Frontal cortex (tissue), 4 donors: ENCODE results near the gene MYH16. TPM values are rescaled to one million over a fixed set of nuclear protein-coding genes. Genes with fewer than 3 reads are reported as not detected.
"Not testable (repeated sequence)": the region's sequence is repeated elsewhere in the genome, so short reads cannot be mapped to it uniquely, and the experiment has no call there.

Source experiments
- DNase-seq, 2 donors: peaks; one replicate each; pipeline ENCODE4 v3.0.0; 2012; ENCODE audit warnings: low spot score in 2 of 2
- FAIRE-seq: peaks from 2 replicates; lab custom pipeline; 2012; peaks lifted over from hg19 to GRCh38; lab: Jason Lieb, UNC
- total RNA-seq: library from RNA; depleted of rRNA; stranded (reverse); fragments of >200 nt; gene quantifications from one replicate; pipeline ENCODE4 v1.2.3, GENCODE V29; 2014
- donor health status: control.
- donor health status: control.
- donor health status: control.

MYH16 gene
- total RNA-seq, 1 donor from 2014 or later: not detected

DNA sequence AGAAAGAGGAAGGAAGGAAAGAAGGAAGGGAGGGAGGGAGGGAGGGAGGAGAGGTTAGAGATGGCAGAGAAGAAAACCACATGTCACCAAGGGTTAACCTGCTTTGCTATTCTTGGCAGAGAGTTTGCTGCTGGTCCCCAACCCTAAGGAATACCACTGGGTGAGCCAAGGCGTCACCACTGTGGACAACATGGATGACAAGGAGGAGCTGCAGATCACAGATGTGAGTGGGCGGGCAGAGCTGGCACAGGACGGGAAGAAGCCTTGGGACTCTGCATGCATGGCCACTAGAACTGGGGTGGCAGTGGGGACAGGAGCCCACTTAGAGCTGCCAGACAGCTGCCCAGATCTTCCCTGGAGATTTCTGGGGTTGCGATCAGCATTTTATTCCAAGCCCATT lies 17.2 kb upstream of the MYH16 start:
- DNase-seq (peak in 1 of 2 donors; percentile 30), FAIRE-seq (no peak)

DNA sequence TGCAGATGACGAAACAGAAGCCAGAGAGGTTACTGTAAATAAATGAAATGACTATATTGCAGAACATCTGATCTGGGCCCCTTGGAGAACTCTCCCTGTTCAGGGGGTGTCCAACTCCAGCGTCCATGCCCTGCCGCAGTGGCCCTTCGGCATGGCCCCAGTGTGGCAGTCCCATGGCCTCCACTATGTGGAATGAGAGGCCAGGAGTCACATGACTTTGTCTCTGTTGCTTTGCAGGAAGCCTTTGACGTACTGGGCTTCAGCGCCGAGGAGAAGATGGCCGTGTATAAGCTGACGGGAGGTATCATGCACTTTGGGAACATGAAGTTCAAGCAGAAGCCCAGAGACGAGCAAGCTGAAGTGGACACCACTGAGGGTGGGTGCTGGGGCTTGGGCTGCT lies 15.6 kb upstream of the MYH16 start:
- no peak for DNase-seq
- FAIRE-seq: no peak

DNA sequence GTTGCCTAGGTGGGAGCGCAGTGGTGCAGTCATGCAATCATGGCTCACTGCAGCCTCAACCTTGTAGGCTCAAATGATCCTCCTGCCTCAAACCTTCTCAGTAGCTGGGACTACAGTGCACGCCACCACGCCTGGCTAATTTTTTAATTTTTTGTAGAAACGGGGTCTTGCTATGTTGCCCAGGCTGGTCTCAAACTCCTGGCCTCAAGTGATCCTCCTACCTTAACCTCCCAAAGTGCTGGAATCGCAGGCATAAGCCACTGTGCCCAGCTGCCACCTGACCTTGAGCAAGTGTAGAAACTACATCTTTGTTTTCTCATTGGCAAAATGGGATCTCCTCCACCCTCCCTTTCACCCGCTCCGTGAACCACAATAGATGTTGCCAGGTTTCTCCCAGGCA lies 15.0 kb upstream of the MYH16 start:
- FAIRE-seq: no peak

DNA sequence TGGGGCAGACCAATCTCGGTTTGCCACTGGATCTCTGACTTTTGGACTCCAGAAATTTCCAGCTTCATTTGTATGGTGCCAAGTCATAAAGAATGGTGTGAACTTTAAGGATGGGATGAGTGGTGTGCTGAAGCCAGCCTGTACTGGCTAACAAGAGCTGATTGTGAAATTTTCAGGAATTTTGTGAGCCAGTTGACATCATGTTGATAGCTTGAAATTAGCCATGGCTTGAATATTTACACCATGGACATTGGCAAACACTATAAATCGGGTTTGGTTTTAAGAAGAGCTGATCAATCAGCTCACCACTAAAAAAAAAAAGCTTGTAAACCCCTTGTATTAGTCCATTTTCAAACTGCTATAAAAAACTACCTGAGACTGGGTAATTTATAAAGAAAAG lies 14.1 kb upstream of the MYH16 start:
- no peak for FAIRE-seq

More for the DNA sequence above, 15.0 kb upstream of the MYH16 start:
- DNase-seq: no peak

DNA sequence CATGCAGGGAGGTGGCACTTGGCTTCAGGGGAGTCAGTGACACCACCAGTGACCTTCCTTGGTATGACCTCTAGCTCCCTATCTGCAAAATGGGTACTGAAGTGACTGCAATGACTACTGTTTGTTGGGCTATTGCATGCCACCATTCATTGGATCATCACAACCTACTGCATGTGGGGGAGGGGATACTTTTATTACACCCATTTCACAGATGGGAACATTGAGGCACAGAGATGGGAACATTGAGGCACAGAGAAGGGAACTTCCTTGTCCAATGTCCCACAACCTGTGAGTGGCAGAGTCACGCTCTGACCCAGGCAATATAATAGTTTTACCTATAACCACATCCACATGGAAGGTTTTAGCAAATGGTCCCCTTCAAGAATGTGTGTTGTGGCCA lies 12.2 kb upstream of the MYH16 start:
- no peak for DNase-seq
- no peak for FAIRE-seq

More for the DNA sequence above, 14.1 kb upstream of the MYH16 start:
- DNase-seq: no peak

DNA sequence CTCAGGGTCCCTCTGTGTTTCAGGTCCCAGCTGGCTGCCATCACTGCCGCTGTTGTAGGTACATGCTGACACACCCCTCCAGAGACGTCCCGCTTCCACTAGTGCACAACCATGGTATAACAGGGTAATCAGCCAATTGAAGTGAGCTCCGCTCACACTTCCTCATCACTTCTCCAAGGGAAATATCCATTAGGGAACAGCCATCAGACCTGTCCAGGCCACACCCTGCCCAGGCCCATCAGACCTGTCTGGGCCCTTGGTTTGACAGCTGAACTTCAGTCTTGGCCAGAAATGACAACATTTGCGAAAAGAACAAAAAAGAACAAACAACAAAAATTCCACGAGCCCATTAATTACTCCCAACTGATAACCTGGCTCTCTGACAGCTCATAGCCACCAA lies 11.0 kb upstream of the MYH16 start:
- FAIRE-seq: no peak
- no peak for DNase-seq

DNA sequence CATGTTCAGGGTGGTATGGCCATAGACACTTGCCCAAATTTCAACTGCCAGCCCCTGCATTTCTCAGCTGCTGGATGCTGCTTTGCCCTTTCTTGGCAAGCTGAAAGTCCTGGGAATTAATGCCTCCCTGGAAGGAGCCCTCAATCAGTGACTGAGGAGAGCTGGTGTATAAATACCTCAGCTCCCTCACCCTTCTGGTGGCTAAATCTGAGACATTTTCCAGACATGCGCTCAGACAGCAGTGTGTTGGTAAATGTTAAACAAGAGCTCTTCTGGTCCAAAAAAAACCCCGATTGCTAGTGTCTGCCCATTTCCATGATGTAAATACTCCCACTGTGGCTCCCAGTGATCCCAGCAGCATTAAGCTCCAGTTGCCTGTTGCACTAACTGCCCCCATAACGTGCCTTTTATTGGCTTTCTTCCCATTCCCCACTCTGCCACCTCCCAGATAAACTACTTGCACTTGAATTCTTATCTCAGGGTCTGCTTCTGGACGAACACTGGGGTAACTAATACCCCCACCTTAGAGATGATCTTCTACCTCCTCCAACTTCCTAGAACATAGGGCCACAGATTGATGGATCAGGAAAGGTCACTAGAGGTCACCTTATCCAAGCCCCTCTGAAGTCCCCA lies 6.7 kb upstream of the MYH16 start:
- no peak for DNase-seq

DNA sequence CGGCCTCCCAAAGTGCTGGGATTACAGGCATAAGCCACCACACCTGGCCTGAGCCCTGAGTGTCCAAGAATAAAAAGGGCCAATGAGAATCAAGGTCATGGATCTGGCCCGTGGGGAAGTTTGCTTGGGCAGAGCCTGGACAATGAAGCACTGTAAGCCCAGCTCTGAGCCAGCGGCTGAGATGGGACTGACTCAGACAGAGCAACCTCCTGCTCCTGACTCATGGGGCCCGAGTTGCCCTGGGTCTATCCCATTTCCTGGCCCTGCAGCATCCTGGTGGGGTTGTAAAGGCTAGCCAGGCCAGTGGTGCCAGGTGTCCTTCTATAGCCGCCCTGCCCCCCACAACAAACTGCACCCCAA lies 5.2 kb upstream of the MYH16 start:
- FAIRE-seq: no peak

More for the DNA sequence above, 6.7 kb upstream of the MYH16 start:
- FAIRE-seq: no peak

DNA sequence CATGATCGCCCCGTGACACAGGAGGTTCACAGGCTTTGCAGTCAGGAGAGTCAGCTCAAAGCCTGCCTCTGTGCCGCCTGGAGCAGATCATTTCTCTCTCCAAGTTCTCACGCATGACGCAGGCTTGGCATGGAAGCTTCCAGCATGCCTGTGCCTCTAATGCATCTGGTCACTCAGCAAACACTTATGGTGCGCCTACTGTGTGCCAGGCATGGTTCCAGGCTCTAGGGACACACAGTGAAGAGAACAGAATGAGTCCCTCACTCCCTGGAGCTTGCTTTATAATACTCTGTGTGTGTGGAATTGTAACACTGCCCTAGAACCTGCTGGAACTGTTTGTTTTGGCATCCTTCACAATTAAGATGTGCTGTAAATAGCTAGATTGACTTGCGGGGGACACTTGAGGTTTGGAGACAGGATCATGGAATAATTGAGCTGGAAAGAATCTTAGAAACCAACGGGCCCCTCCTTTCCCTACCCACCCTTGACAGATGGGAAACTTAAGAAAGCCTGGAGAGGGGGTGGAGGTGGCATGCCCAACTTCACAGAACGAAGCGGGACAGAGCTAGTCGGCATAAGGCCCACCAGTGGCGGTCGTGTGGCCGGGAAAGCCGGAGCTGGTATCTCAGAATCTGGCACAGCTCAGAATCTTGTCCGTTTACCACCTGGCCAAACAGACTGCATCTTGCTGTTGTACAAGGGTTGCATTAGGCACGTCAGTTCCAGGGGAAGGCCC lies 4.6 kb upstream of the MYH16 start:
- peak in 1 of 2 donors; percentile 50 for DNase-seq
- no peak for FAIRE-seq

More for the DNA sequence above, 5.2 kb upstream of the MYH16 start:
- no peak for DNase-seq

DNA sequence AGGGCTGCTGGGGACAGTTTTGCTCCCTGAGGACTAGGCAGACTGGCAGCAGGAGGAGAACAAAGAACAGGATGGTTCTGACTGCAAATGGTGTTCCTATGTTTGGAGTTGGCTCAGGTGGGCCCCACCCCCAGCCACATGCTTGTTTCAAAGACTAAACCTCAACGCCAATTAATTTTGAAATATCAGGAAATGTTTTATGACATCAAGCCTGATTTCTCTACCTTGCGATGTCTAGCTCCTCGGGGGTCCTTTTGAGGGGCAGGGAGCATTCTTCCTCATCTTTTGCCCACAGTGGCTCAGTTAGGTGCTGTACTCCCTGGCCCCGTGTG lies 4.1 kb upstream of the MYH16 start:
- FAIRE-seq (no peak), DNase-seq (no peak)

DNA sequence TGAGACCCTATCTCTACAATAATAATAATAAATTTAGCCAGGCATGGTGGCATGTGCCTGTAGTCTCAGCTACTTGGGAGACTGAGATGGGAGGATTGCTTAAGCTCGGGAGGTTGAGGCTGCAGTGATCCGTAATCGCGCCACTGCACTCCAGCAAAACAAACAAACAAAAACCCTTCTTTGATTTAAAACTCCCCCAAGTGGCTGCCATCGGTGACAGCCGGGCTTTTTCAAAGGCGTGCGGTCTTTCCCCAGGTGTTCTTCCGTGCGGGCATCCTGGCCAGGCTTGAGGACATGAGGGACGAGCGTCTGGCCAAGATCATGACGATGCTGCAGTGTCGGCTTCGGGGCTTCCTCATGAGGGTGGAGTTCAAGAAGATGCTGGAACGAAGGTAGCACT lies 1.9 kb upstream of the MYH16 start:
- FAIRE-seq: no peak
- DNase-seq: no peak

DNA sequence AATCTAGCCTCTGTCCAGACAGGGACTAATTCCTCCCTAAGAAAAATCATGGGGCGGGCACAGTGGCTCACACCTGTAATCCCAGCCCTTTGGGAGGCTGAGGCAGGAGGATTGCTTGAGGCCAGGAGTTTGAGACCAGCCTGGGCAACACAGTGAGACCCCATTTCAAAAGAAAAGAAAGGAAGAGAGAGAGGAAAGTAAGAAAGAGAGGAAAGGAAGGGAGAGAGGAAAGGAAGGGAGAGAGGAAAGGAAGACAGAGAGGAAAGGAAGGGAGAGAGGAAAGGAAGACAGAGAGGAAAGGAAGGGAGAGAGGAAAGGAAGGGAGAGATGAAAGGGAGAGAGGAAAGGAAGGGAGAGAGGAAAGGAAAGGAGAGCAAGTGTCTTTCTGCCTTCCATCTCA lies 922 bp downstream of the MYH16 start:
- FAIRE-seq: not testable (repeated sequence)

DNA sequence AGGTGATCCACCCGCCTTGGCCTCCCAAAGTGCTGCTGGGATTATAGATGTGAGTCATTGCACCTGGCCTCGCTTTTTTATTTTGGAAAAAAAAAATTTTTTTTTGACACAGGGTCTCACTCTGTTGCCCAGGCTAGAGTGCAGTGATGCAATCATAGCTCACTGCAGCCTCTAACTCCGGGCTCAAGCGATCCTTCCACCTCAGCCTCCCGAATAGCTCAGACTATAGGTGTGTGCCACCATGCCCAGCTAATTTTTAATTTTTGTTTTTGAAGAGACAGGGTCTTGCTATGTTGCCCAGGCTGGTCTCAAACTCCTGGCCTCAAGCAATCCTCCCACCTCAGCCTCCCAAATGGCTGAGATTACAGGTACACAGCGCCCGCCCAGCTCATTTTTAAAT lies 2.3 kb downstream of the MYH16 start:
- not testable (repeated sequence) for FAIRE-seq

More for the DNA sequence above, 922 bp downstream of the MYH16 start:
- DNase-seq: not testable (repeated sequence)

DNA sequence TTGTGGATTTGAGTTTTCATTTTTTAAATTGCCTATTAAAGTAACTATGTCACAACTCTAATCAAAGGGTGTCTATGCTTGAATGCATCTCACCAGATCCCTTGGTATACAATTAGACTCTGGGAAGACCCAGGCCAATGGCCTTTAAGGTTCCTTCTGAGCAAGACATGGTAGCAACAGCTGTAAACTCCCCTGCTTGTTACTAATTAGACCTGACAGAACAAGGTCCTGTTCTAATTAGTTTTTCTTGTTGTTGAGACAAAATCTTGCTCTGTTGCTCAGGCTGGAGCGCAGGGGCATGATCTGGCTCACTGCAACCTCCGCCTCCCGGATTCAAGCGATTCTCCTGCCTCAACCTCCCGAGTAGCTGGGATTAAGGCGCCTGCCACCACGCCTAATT lies 2.9 kb downstream of the MYH16 start:
- FAIRE-seq (no peak), DNase-seq (no peak)

More for the DNA sequence above, 2.3 kb downstream of the MYH16 start:
- DNase-seq: not testable (repeated sequence)

DNA sequence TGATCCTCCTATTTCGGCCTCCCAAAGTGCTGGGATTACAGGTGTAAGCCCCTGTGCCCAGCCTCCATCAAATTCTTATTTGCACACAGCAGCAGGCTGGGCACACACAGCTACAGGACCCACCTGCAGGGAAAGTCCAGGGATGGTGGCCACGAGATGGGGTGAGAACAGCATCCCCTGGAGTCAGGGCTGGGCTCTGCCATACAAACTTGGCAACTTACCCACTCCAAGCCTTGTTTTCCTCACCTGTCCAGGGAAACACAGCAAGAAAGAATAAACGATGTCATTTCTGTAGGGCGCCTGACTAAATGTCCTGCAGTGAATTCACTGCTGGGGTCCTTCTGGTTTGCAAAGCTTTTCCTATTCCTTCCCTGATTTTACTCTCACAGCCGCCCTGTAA lies 5.5 kb downstream of the MYH16 start:
- FAIRE-seq: no peak

DNA sequence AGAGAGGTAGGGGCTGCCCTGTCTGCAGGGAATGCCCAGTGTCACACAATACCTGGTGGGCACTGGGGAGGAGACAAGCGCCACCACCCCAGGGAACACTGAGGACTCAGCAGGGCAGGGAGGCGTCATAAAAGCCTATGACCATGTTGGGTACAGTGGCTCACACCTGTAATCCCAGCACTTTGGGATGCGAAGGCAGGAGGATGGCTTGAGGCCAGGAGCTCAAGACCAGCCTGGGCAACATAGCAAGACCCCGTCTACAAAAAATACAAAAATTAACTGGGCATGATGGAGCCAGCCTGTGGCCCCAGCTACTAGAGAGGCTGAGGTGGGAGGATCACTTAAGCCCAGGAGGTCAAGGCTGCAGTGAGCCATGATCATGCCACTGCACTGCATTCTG lies 11.5 kb downstream of the MYH16 start:
- DNase-seq, FAIRE-seq: not testable (repeated sequence)

More for the DNA sequence above, 5.5 kb downstream of the MYH16 start:
- no peak for DNase-seq

DNA sequence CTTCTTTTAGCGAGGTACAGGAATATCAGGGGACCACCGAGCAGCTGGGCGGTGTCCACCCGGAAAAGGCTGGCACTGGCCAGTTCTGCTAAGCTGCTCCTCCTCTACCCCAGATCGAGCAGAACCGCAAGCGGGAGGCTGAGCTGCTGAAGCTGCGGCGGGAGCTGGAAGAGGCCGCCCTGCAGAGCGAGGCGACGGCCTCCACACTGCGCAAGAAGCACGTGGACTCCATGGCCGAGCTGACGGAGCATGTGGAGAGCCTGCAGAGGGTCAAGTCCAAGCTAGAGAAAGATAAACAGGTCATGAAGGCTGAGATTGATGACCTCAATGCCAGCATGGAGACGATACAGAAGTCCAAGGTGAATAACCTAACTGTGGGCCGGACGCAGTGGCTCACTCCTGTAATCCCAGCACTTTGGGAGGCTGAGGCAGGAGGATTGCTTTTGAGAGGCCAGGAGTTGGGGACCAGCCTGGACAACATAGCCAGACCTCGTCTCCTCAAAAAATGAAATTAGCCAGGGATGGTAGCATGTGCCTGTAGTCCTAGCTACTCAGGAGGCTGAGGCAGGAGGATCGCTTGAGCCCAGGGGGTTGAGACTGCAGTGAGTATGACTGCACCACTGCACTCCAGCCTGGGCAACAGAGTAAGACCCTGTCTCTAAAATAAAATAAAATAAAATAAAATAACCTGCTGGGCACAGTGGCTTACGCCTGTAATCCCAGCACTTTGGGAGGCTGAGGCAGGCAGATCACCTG lies 15.3 kb downstream of the MYH16 start:
- FAIRE-seq: no peak

DNA sequence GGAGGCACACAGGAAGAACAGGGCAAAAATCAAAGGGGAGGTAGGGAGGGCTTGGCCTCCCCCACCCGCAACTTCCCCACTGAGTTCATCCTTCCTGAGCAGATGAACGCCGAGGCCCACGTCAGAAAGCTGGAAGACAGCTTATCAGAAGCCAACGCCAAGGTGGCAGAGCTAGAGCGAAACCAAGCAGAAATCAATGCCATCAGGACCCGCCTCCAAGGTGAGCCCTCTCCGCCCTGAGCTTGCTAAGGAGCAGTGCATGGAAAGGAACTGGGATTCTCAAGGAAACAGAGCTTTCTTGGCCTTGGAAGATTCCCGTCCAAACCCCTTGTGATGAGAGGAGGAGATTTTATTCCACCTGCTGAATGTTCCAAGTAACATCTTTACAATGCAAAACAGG lies 16.5 kb downstream of the MYH16 start:
- FAIRE-seq (no peak), DNase-seq (no peak)

More for the DNA sequence above, 15.3 kb downstream of the MYH16 start:
- DNase-seq: no peak

DNA sequence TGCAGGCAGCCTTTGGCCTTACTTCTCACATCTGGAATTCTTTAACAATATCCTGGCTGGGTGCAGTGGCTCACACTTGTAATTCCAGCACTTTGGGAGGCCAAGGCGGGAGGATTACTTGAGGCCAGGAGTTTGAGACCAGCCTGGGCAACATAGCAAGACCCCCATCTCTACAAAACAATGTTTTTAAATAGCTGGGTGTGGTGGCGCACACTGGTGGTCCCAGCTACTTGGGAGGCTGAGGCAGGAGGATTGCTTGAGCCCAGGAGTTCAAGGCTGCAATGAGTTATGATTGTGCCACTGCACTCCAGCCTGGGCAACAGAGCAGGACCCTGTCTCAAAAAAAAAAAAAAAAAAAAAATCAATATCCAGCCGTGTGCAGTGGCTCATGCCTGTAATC lies 17.5 kb downstream of the MYH16 start:
- FAIRE-seq, DNase-seq: not testable (repeated sequence)

DNA sequence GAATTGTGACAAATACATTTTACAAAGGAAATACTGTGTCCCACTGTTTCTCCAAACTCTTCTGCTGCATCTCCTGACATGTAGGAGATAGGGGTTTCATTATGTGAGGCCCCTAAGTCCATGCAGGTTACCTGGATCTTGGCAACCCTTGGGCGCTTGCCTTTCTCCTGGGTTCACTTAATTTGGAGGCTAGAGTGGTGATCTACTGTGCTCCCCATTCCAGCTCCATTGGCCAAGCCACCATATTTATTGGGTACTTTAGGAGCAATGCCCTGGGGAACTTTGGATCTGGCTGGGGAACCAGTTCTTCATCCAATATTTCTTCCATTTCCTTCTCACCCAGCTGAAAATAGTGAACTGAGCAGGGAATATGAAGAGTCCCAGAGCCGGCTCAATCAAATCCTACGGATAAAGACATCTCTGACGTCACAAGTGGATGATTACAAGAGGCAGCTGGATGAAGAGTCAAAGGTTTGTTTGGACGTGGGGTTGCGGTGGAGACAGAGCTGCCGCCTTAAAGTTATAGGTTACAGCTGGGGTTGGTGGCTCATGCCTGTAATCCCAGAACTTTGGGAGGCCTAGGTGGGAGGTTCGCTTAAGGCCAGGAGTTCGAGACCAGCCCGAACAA lies 18.5 kb downstream of the MYH16 start:
- FAIRE-seq: no peak
- no peak for DNase-seq
